Body of pancreas (tissue), 4 donors: ENCODE results near the gene LRRC28. TPM values are rescaled to one million over a fixed set of nuclear protein-coding genes. Genes with fewer than 3 reads are reported as not detected.

Experiments used
- ATAC-seq: fragments of 150-250 bp; one replicate; pipeline ENCODE4 v1.9.1; 2016
- DNase-seq, 4 donors: peaks; one replicate each; pipeline ENCODE4 v3.0.0-alpha.2; 2019
- H3K27ac ChIP-seq, 4 donors: fragments of 200-600 bp; sonication (generic); 1 replicate in 3 of 4; 2 replicates in 1 of 4; pipeline versions ENCODE4 v1.5.1 to v1.6.1; 2016 to 2019; ENCODE audit warnings: mild to moderate bottlenecking in 1 of 4, mixed read lengths in 1 of 4, moderate library complexity in 1 of 4
- H3K27me3 ChIP-seq, 2 donors: fragments of 200-600 bp; sonication (generic); one replicate each; pipeline ENCODE4 v1.6.0; 2016; ENCODE audit warnings: mild to moderate bottlenecking in 1 of 2
- H3K36me3 ChIP-seq, 2 donors: fragments of 200-600 bp; sonication (generic); replicated peaks in 1 of 2; 2 replicates each; pipeline ENCODE4 v1.5.1; 2016; ENCODE audit warnings: low read depth in 2 of 2; ENCODE audit not compliant: insufficient read depth in 1 of 2
- H3K4me1 ChIP-seq: fragments of 200-600 bp; sonication (generic); one replicate; pipeline ENCODE4 v1.6.0; 2016
- H3K4me3 ChIP-seq, 2 donors: fragments of 200-600 bp; sonication (generic); 1 replicate in 1 of 2; 2 replicates in 1 of 2; pipeline ENCODE4 v1.5.1; 2016 to 2019
- H3K9me3 ChIP-seq, 3 donors: fragments of 200-600 bp; sonication (generic); 1 replicate in 2 of 3; 2 replicates in 1 of 3; pipeline ENCODE4 v1.5.1; 2016
- CTCF ChIP-seq, 7 experiments: fragments of 450-650 bp in 4 of 7; fragments of 200-600 bp in 3 of 7; sonication (generic) in 3 of 7; IDR thresholded peaks; one replicate each; pipeline ENCODE4 v1.5.1; 2016 to 2019; ENCODE audit warnings: antibody characterized with exemption in 7 of 7
- POLR2A ChIP-seq, 3 donors: fragments of 450-650 bp; IDR thresholded peaks; one replicate each; pipeline ENCODE4 v1.6.1; 2016; ENCODE audit warnings: antibody characterized with exemption in 3 of 3, mild to moderate bottlenecking in 2 of 3
- WGBS, 2 donors: methylation state at CpG; one replicate each; pipeline ENCODE4 v1.1.5; 2017; 5-methylcytosine and 5-hydroxymethylcytosine counted together
- intact Hi-C: fragments of 100-400 bp; cut with DNase I; formaldehyde crosslinking; loops from one replicate; pipeline ENCODE4 v1.15.1; 2023
- total RNA-seq, 2 donors: library from RNA; depleted of rRNA; stranded (reverse); fragments of >200 nt; gene quantifications; one replicate each; pipeline ENCODE4 v1.1.0, GENCODE V29; 2016

LRRC28 gene
- total RNA-seq, 2 donors from 2014 or later, result 13.0 to 59.3 TPM

- WGBS, 2 donors, result 72 to 80% methylated on average over 8 of the region's 8 CpGs
- DNase-seq, result no peak
- intact Hi-C loops, result no loop called here
These were observed 175.9 kb downstream of the LRRC28 start for GRCh38 chr15:99427210-99427609.

GRCh38 chr15:99427668-99428361 lies 176.5 kb downstream of the LRRC28 start:
- H3K4me1 ChIP-seq, result no peaks in the 10 kb centered on the region
- ATAC-seq (no peak), DNase-seq (peak in 1 of 4 donors; percentile 3)
- no peak overlapping the region for H3K4me3 ChIP-seq
- no peak for TF ChIP-seq POLR2A (IDR thresholded peaks at IDR 0.05)
- no peak for TF ChIP-seq CTCF (IDR thresholded peaks at IDR 0.05)
- intact Hi-C loops, result no loop called here
- H3K9me3 ChIP-seq, result no peaks in the 10 kb centered on the region
- peaks cover 0 to 4% of the 10 kb centered on the region in 2 donors for H3K27me3 ChIP-seq
- H3K36me3 ChIP-seq, result no peaks in the 10 kb centered on the region
- H3K27ac ChIP-seq, result no peak overlapping the region
- WGBS, 2 donors, result 76 to 78% methylated on average over 22 of the region's 22 CpGs

More at GRCh38 chr15:99427210-99427609, 175.9 kb downstream of the LRRC28 start:
- peaks cover 0 to 4% of the 10 kb centered on the region in 2 donors for H3K27me3 ChIP-seq
- no peak overlapping the region for H3K4me3 ChIP-seq
- H3K9me3 ChIP-seq, result no peaks in the 10 kb centered on the region
- H3K27ac ChIP-seq, result no peak overlapping the region
- no peak for ATAC-seq
- H3K36me3 ChIP-seq, result no peaks in the 10 kb centered on the region
- TF ChIP-seq POLR2A (IDR thresholded peaks at IDR 0.05) (no peak), CTCF (IDR thresholded peaks at IDR 0.05) (no peak)
- H3K4me1 ChIP-seq, result no peaks in the 10 kb centered on the region

GRCh38 chr15:99429681-99430081 lies 178.4 kb downstream of the LRRC28 start:
- no peak for TF ChIP-seq POLR2A (IDR thresholded peaks at IDR 0.05)
- TF ChIP-seq CTCF (IDR thresholded peaks at IDR 0.05), result no peak
- H3K27ac ChIP-seq, result no peak overlapping the region
- DNase-seq (no peak), ATAC-seq (no peak)
- WGBS, 2 donors, result 79 to 80% methylated on average over 4 to 5 of the region's 5 CpGs
- H3K9me3 ChIP-seq, result no peaks in the 10 kb centered on the region
- H3K36me3 ChIP-seq, result no peaks in the 10 kb centered on the region
- H3K4me1 ChIP-seq, result peaks cover 4% of the 10 kb centered on the region
- no peak overlapping the region for H3K4me3 ChIP-seq
- intact Hi-C loops, result no loop called here
- peaks cover 0 to 4% of the 10 kb centered on the region in 2 donors for H3K27me3 ChIP-seq

GRCh38 chr15:99430881-99431401 lies 179.7 kb downstream of the LRRC28 start:
- Histone ChIP-seq H3K27ac (no peak overlapping the region), H3K9me3 (no peaks in the 10 kb centered on the region), H3K36me3 (no peaks in the 10 kb centered on the region), H3K27me3 (no peaks in the 10 kb centered on the region), H3K4me3 (no peak overlapping the region), H3K4me1 (peaks cover 12% of the 10 kb centered on the region)
- TF ChIP-seq POLR2A (IDR thresholded peaks at IDR 0.05) (no peak), CTCF (IDR thresholded peaks at IDR 0.05) (no peak)
- intact Hi-C loops, result no loop called here
- 68 to 76% methylated on average over 21 to 22 of the region's 22 CpGs for WGBS, 2 donors
- ATAC-seq (no peak), DNase-seq (peak in 1 of 4 donors; percentile 2)
